Right renal pelvis (tissue), 4 donors: ENCODE measurements around the gene BCAP31. TPM values are rescaled to one million over a fixed set of nuclear protein-coding genes. Genes with fewer than 3 reads are reported as not detected.
"Not testable (repeated sequence)": the region's sequence is repeated elsewhere in the genome, so short reads cannot be mapped to it uniquely, and the experiment has no call there.

Experiments
- DNase-seq, 4 donors: peaks; one replicate each; pipeline ENCODE4 v3.0.0-alpha.2; 2013; ENCODE audit warnings: low read depth in 4 of 4, low spot score in 3 of 4, missing footprints in 1 of 4
- polyA plus RNA-seq, 4 donors: library from polyadenylated mRNA; unstranded; fragments of 120-200 nt; gene quantifications; one replicate each; pipeline ENCODE4 v1.2.1, GENCODE V29; 2013; ENCODE audit not compliant: insufficient read length in 4 of 4

Gene BCAP31
- polyA plus RNA-seq, 4 donors, result 192 to 206 (median 199) TPM

- DNase-seq, result no peak
Measured at GRCh38 chrX:153719238-153719637, 4.9 kb downstream of the BCAP31 start.

- DNase-seq, result no peak
Measured at GRCh38 chrX:153717445-153717844, 6.7 kb downstream of the BCAP31 start.

GRCh38 chrX:153714256-153714655, 9.9 kb downstream of the BCAP31 start:
- no peak for DNase-seq

DNA sequence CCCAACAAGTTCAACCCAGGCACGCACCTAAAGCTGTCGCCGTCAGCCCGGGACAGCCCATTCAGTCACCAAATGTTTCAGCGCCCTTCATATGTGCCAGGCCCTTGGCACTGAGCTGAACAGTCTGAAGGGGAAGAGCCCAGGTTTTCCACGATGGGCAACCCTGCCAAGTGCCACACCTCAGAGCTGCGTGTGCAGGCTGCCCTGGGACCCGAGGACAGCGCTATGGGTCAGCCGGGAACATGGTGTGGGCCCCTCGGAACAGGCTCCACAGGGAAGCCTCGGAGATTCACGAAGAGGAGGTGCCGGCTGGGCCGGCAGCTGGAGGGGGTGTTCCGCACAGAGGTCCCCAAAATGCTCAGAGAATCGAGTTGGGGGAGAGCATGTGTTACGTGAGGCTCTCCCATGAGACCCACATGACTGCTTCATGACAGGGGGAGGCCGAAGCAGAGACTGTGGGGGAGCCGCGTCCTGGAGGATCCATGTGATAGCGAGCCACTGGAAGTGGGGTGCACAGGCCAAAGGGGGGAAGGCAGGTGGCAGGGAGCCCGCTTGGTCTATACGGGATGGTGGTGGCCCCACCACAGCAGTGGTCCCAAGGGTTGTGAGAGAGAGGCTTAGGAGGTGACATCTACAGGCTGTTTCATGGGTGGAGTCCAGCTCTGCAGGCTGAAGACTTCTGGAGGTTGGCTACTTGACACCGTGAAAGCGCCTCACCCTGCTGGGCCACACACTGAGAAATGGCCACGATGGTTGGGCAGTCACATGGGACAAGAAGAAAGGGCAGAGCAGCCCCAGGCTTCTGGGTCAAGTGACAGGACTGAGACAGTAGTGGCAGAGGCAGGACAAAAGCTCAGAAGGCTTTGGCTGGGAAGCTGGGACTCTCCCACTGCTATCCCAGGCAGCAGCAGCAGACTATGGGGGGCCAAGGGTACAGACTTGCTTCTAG, 14.2 kb downstream of the BCAP31 start:
- DNase-seq, result no peak

GRCh38 chrX:153708415-153708814, 15.8 kb downstream of the BCAP31 start:
- DNase-seq, result no peak

DNA sequence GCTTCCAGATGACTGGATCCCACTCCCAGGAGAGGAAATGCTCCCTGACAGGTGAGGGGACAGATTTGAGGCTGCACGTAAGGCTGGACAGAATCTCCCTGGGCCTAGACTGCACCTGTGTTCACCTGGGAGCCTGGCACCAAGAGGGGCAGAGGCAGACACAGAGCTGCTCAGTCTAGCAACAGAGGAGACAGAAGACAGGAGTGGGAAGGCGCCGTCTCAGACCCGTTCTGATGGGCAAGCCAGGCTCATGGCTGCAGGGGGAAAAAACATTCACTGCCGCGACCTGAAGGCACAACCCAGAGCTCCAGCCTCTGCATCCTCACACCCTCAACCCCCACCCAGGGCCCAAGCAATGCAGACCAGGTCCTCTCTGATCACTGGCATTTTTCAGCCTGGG, 16.8 kb downstream of the BCAP31 start:
- DNase-seq, result no peak

DNA sequence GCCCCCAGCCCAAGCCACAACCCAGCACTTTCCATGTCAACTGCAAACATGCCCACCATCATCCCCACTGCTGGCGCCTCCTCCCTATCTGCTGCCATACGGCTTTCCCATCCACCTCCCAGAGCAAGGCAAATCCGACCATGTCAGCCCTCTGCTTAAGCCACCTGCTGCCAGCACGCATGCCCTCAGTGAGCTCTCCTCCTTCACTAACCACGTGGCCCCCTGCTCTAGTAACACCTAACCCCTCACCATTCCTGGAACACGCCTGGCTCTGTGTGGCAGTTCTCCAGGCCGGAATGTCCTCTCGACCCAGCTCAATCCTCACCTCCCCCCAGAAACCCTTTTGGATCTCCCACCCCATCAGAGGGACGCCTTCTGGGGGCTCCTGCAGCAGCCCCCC, 17.4 kb downstream of the BCAP31 start:
- DNase-seq, result no peak

- DNase-seq, result not testable (repeated sequence)
Measured at GRCh38 chrX:153705403-153706060, 18.7 kb downstream of the BCAP31 start.

DNA sequence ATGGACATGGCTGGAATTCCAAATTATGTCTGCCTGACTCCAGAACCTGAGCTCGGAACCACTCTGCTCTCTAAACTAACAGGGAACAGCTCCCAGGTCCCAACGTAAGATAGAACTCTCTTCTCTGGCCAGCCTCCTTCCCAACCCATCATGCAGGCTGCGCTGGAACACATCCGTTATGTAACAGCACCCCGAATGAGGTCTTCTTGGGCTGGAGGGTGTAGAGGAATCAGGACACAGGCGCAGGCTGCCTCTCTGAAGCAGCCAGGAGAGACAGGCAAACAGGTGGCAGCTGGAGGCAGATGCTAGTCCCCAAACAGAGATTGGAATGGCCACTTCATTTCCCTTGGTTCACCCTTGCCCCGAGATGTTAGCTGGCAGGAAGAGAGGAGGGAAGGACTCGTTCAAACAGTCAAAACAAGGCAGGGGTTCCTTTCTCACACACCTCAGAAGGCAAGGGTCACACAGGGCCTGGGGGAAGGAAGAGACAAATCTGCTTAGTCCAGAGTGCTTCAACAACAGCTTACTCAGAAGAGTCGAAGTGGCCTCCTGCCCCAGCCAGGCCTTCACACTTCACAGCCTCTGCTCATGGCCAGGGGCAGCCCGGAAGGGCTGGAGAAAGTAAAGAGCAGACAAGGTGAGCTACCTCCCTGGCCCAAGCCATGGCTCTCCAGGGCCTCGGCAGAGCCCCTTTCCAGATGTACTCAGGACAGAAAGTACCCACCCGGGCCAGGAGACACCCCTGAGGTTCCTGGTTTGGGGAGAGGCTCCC, 19.4 kb downstream of the BCAP31 start:
- DNase-seq, result not testable (repeated sequence)

DNA sequence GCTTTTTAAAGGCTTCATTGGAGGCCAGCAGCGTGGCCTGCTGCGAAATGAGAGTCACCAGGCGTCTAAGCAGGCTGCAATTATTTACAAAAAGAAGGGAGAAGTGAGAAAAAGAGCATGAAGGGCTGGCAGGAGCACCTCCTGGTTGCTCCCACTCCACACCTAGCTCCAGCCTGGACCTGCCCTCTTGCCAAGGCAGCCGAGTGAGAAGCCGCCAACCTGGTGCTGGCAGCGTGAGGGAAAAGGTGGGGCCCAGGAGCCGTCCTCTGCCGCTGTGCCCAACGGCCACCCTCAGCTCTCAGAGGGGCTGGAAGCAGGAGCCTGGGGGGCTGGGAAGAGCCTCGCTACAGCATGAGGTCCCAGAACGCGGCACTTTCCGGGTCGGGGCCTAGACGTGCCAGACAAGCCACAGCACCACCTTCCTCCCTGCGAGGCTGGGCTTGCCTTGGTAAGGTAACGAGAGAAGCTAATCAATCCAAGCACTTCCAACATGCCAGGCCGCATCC, 20.1 kb downstream of the BCAP31 start:
- DNase-seq, result no peak

- no peak for DNase-seq
Measured at GRCh38 chrX:153703036-153703370, 21.2 kb downstream of the BCAP31 start.

DNA sequence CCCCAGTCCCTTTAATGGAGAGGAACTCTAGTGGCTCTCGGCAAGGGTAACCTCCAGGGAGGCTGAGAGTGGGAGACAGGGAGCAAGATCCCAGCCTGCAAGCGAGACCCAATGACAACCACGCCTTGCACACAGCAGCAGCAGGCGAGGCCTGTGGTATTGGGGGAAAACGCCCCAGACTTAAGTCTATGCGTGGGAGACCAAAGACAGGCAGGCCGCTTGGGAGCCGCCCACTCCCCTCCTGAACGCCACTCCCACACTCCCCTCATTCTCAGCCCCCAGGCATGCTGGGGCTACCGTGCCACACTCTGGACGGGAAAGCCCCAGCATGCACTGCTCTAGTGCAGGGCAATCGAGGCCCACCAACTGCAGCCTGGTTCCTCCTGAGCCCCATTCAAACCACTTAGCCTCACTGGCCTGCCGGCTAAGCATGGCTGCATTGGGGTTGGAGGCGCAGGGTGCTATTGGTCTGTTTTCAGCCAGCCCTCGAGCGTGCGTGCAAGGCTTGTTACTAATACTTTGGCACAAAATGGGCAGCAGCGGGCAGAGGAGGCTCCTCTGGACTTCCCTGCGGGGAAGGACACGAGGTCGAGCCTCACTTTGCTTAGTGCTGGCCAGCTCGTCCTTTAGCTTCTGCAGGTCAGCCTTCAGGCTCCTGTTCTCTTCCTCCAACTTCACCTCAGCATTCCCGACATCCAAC, 21.7 kb downstream of the BCAP31 start:
- DNase-seq, result no peak

GRCh38 chrX:153701706-153702105, 22.5 kb downstream of the BCAP31 start:
- DNase-seq, result no peak

- DNase-seq, result no peak
Measured at GRCh38 chrX:153700967-153701366, 23.2 kb downstream of the BCAP31 start.

- no peak for DNase-seq
Measured at GRCh38 chrX:153700376-153700945, 23.7 kb downstream of the BCAP31 start.

GRCh38 chrX:153699784-153700371, 24.3 kb downstream of the BCAP31 start:
- DNase-seq, result not testable (repeated sequence)

GRCh38 chrX:153699210-153699783, 24.9 kb downstream of the BCAP31 start:
- DNase-seq, result not testable (repeated sequence)

DNA sequence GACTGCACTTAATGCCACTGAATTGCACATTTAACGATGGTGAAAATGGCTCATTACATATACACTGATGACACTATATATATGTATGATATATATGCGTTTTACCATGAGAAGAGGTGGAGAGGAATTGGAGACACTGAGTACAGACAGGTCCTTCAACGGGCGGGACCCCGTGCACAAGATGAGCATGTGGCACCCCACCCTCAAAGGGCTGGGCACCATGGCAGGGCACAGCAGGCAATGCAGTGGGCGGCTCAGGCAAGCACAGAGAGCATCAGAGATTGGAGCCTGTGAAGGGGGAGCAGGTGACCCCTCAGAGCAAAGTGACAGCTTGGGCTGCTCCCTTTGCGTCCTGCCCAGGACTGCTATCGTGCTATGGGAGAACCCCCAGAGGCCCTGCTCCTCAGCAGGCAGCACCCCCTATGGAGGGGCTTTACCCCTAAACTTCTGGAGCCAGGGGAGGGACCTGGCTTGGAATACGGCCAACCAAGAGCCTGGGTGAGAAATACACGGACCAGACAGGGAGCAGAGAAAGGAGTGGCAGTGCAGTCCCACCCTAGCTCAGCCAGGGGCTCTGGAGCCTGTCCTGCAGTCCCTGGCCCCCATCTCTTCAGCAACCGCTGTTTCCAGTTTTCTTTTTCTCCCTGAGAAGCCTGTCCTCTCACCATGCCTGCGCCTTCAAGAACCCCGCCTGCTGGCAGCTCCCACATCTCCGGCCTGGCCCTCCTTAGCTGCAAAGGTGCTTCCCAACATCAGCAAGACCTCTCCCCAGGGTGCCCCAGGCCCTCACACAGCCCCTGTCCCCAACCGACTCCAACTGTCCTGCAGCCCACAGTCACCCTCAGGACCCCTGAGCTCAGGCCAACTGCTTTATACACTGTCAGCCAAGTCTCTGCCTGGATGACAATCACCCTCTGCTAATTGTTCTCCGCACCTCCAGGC, 26.0 kb downstream of the BCAP31 start:
- DNase-seq, result no peak
